ENCODE results near the gene RFT1.

The RFT1 gene

DNA sequence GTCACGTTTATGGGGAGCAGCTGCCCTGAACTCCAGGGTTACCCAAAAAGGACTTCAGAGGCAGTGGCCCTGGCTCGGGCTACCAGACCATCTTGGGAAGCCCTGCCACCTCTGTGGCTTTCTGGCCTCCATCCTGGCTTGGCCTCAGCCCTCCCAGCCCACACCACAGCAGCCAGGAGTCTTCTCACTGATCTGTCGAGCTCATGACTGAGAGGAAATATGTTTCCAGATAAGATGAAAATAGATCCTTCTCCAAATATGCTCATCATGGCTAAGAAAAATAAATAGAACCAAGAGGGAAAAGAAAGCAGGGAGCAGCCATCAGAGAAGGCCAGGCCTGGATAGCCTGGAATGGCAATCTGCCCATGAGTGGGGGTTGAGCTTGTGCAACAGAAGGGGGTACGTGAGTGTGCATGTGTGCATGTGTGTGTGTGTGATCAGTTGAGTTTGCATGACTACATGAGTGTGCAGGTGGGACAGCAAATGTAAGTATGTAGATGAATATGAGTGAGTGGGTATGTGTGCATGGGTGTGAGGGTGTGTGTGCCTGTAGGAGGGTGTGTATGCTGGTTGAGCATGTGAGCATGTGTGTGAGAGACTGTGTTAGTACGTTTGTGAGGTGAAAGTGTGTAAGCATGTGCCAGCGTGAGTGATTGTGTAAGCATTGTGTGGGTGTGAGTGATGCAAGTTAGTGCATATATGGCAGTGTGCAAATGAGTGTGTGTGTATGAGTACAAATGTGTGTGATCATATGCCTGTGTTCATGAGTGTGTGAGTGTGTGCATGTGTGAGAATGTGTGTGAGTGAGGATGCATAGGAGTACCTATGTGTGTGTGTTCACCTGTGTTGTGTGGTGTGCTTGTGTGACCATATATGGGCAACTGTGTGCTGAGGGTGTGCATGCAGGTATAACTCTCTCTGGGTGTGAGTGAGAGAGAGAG is 9.9 kb upstream of the RFT1 start (continued):
- 0 out of 2 replicates have a peak, but pooled peaks have one; percentile 73 for TF ChIP-seq ZNF311 (tag by site-specific recombination; IDR thresholded peaks at IDR 0.05; ENCODE audit: borderline replicate concordance)
- TF ChIP-seq, protein P1, sequence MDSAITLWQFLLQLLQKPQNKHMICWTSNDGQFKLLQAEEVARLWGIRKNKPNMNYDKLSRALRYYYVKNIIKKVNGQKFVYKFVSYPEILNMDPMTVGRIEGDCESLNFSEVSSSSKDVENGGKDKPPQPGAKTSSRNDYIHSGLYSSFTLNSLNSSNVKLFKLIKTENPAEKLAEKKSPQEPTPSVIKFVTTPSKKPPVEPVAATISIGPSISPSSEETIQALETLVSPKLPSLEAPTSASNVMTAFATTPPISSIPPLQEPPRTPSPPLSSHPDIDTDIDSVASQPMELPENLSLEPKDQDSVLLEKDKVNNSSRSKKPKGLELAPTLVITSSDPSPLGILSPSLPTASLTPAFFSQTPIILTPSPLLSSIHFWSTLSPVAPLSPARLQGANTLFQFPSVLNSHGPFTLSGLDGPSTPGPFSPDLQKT (IDR thresholded peaks at IDR 0.05; ENCODE audit: borderline replicate concordance, low read depth, low read length): no peak
- no peak for TF ChIP-seq ZNF132 (tag by site-specific recombination; IDR thresholded peaks at IDR 0.05; ENCODE audit: borderline replicate concordance)
- TF ChIP-seq ZNF776 (tag by site-specific recombination; IDR thresholded peaks at IDR 0.05; ENCODE audit: borderline replicate concordance): no peak
- TF ChIP-seq, protein P2, sequence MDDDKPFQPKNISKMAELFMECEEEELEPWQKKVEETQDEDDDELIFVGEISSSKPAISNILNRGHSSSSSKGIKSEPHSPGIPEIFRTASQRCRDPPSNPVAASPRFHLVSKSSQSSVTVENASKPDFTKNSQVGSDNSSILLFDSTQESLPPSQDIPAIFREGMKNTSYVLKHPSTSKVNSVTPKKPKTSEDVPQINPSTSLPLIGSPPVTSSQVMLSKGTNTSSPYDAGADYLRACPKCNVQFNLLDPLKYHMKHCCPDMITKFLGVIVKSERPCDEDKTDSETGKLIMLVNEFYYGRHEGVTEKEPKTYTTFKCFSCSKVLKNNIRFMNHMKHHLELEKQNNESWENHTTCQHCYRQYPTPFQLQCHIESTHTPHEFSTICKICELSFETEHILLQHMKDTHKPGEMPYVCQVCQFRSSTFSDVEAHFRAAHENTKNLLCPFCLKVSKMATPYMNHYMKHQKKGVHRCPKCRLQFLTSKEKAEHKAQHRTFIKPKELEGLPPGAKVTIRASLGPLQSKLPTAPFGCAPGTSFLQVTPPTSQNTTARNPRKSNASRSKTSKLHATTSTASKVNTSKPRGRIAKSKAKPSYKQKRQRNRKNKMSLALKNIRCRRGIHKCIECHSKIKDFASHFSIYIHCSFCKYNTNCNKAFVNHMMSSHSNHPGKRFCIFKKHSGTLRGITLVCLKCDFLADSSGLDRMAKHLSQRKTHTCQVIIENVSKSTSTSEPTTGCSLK (tag by site-specific recombination; IDR thresholded peaks at IDR 0.05): peak; percentile 69; the same call in 1 of the 2 replicates
- no peak for TF ChIP-seq ZNF629 (tag by site-specific recombination; IDR thresholded peaks at IDR 0.05)
- no peak for TF ChIP-seq ZNF121 (tag by site-specific recombination; IDR thresholded peaks at IDR 0.05)
- TF ChIP-seq ZNF146 (tag by site-specific recombination; IDR thresholded peaks at IDR 0.05): no peak
- no peak for TF ChIP-seq ZNF350 (tag by site-specific recombination; IDR thresholded peaks at IDR 0.05)
- no peak for TF ChIP-seq WT1 (tag by site-specific recombination; IDR thresholded peaks at IDR 0.05)
- TF ChIP-seq ZNF623 (tag by site-specific recombination; IDR thresholded peaks at IDR 0.05): no peak
- no peak for TF ChIP-seq HOXD13 (CRISPR knock-in tag; IDR thresholded peaks at IDR 0.05; ENCODE audit: borderline replicate concordance)
- TF ChIP-seq, protein P3, sequence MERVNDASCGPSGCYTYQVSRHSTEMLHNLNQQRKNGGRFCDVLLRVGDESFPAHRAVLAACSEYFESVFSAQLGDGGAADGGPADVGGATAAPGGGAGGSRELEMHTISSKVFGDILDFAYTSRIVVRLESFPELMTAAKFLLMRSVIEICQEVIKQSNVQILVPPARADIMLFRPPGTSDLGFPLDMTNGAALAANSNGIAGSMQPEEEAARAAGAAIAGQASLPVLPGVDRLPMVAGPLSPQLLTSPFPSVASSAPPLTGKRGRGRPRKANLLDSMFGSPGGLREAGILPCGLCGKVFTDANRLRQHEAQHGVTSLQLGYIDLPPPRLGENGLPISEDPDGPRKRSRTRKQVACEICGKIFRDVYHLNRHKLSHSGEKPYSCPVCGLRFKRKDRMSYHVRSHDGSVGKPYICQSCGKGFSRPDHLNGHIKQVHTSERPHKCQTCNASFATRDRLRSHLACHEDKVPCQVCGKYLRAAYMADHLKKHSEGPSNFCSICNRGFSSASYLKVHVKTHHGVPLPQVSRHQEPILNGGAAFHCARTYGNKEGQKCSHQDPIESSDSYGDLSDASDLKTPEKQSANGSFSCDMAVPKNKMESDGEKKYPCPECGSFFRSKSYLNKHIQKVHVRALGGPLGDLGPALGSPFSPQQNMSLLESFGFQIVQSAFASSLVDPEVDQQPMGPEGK (tag by site-specific recombination; IDR thresholded peaks at IDR 0.05): no peak; the same call in 1 of the 2 replicates
- no peak for TF ChIP-seq ZNF510 (tag by site-specific recombination; IDR thresholded peaks at IDR 0.05; ENCODE audit: insufficient replicate concordance)
- no peak for TF ChIP-seq ZNF530 (tag by site-specific recombination; IDR thresholded peaks at IDR 0.05; ENCODE audit: low read depth)
- TF ChIP-seq TRIM28 (IDR thresholded peaks at IDR 0.05; ENCODE audit: borderline replicate concordance, low read length): no peak

DNA sequence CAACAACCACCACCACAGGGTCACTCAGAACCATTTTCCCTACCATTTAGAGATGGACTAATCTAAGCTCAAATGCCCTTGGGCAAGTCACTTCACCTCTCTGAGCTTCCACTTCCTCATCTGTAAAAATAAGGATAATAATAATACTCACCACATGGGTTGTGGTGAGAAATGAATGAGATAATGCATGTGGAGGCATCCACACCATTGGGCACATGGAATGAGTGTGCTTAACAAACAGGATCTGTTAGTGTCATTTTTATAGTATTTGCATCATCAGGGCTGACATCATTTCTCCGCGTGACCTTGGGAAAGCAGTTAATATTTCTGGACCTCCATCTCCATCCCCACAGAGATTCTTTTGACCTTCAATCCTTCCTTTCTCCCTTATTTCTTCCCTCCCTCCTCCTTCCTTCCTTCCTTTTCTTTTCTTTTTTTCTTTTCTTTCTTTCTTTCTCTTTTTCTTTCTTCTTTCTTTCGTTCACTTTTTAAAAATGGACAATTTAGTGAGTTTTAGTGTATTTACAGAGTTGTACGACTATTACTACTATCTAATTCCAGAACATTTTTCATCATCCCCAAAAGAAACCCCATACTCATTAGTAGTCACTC is 7.7 kb upstream of the RFT1 start:
- no peaks in the 10 kb centered on the region for H3K4me1 ChIP-seq (ENCODE audit: control insufficient read depth, insufficient read depth, low read length)
- H3K4me3 ChIP-seq (ENCODE audit: low read depth, low read length): no peak overlapping the region
- POLR2A ChIA-PET: interaction anchor here (1.0 kb wide), 1 partner anchor 22 kb away, joined by 3 read pairs; no protein-coding TSS in a partner anchor
- H3K27ac ChIP-seq (ENCODE audit: extremely low read depth, low read depth, low read length): no peak overlapping the region
- H3K36me3 ChIP-seq (ENCODE audit: control insufficient read depth in 2 of 2, insufficient read depth in 1 of 2, low read length in 2 of 2): no peaks in the 10 kb centered on the region
- CTCF ChIA-PET: interaction anchor here (1.2 to 2.0 kb wide), 2 partner anchors 23 to 27 kb away, joined by 4 to 7 read pairs; no protein-coding TSS in a partner anchor
- H3K9me3 ChIP-seq (ENCODE audit: control insufficient read depth, insufficient read depth, low read depth, low read length): no peaks in the 10 kb centered on the region
- 0 out of 2 replicates have a peak, but pooled peaks have one; percentile 20 for TF ChIP-seq ZNF558 (tag by site-specific recombination; IDR thresholded peaks at IDR 0.05)
- TF ChIP-seq SETDB1 (IDR thresholded peaks at IDR 0.05; ENCODE audit: insufficient read length, low read length): no peak
- TF ChIP-seq ZNF664 (tag by site-specific recombination; IDR thresholded peaks at IDR 0.05): no peak
- no peak for TF ChIP-seq SP3 (tag by site-specific recombination; IDR thresholded peaks at IDR 0.05)
- peak; percentile 93 for TF ChIP-seq ZNF366 (tag by site-specific recombination; conservative IDR thresholded peaks at IDR 0.05)
- no peak for TF ChIP-seq ZNF548 (tag by site-specific recombination; IDR thresholded peaks at IDR 0.05)
- TF ChIP-seq KLF8 (tag by site-specific recombination; IDR thresholded peaks at IDR 0.05): no peak
- TF ChIP-seq ZEB2 (tag by site-specific recombination; IDR thresholded peaks at IDR 0.05): peak; percentile 62; the same call in 1 of the 2 replicates
- TF ChIP-seq, protein P4, sequence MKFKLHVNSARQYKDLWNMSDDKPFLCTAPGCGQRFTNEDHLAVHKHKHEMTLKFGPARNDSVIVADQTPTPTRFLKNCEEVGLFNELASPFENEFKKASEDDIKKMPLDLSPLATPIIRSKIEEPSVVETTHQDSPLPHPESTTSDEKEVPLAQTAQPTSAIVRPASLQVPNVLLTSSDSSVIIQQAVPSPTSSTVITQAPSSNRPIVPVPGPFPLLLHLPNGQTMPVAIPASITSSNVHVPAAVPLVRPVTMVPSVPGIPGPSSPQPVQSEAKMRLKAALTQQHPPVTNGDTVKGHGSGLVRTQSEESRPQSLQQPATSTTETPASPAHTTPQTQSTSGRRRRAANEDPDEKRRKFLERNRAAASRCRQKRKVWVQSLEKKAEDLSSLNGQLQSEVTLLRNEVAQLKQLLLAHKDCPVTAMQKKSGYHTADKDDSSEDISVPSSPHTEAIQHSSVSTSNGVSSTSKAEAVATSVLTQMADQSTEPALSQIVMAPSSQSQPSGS (tag by site-specific recombination; IDR thresholded peaks at IDR 0.05; ENCODE audit: low read depth): peak; percentile 65; the same call in 1 of the 2 replicates
- TF ChIP-seq, protein P5, sequence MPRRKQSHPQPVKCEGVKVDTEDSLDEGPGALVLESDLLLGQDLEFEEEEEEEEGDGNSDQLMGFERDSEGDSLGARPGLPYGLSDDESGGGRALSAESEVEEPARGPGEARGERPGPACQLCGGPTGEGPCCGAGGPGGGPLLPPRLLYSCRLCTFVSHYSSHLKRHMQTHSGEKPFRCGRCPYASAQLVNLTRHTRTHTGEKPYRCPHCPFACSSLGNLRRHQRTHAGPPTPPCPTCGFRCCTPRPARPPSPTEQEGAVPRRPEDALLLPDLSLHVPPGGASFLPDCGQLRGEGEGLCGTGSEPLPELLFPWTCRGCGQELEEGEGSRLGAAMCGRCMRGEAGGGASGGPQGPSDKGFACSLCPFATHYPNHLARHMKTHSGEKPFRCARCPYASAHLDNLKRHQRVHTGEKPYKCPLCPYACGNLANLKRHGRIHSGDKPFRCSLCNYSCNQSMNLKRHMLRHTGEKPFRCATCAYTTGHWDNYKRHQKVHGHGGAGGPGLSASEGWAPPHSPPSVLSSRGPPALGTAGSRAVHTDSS (tag by site-specific recombination; IDR thresholded peaks at IDR 0.05): no peak
